Measurements from ENCODE around the gene CSF2.
"Not testable (repeated sequence)": the region's sequence is repeated elsewhere in the genome, so short reads cannot be mapped to it uniquely, and the experiment has no call there.

- TF ChIP-seq CTCF (conservative IDR thresholded peaks at IDR 0.05); ZFX (IDR thresholded peaks at IDR 0.05): not testable (repeated sequence)
These were observed 47.1 kb downstream of the CSF2 start for GRCh38 chr5:132120717-132121116.

Measured in C4-2B (cell line).